HG03196 (cell line): ENCODE data around the gene TP63.
A peak's percentile ranks its signal among the peaks of the same experiment; 100 is the strongest.

Experiments
- ATAC-seq: cut with Tn5 transposase; IDR thresholded peaks from one replicate; pipeline ENCODE4 v1.9.1; 2021; ENCODE audit not compliant: unreplicated experiment

Gene TP63

GRCh38 chr3:189842681-189843602 lies 211.8 kb downstream of the TP63 start:
- no peak for ATAC-seq

- no peak for ATAC-seq
Measured at GRCh38 chr3:189845069-189845468, 213.9 kb downstream of the TP63 start.

GRCh38 chr3:189848395-189849040 lies 217.3 kb downstream of the TP63 start:
- no peak for ATAC-seq

- ATAC-seq = no peak
Measured at GRCh38 chr3:189849262-189849661, 218.1 kb downstream of the TP63 start.

GRCh38 chr3:189851682-189852081 lies 220.5 kb downstream of the TP63 start:
- no peak for ATAC-seq

- ATAC-seq = no peak
Measured at GRCh38 chr3:189853906-189854305, 222.7 kb downstream of the TP63 start.

GRCh38 chr3:189860296-189860695 lies 229.1 kb downstream of the TP63 start:
- ATAC-seq = no peak

- no peak for ATAC-seq
Measured at GRCh38 chr3:189862385-189862998, 231.3 kb downstream of the TP63 start.

- no peak for ATAC-seq
Measured at GRCh38 chr3:189863031-189863430, 231.8 kb downstream of the TP63 start.

- ATAC-seq = no peak
Measured at GRCh38 chr3:189868061-189868460, 236.9 kb downstream of the TP63 start.

GRCh38 chr3:189869165-189869564 lies 238.0 kb downstream of the TP63 start:
- no peak for ATAC-seq

GRCh38 chr3:189871418-189871817 lies 240.2 kb downstream of the TP63 start:
- ATAC-seq = no peak

- peak; percentile 85 for ATAC-seq
Measured at GRCh38 chr3:189883113-189883753, 252.0 kb downstream of the TP63 start.

GRCh38 chr3:189890496-189890895 lies 259.3 kb downstream of the TP63 start:
- ATAC-seq = no peak

GRCh38 chr3:189896533-189896932 lies 265.3 kb downstream of the TP63 start:
- no peak for ATAC-seq

GRCh38 chr3:189897406-189897805 lies 266.2 kb downstream of the TP63 start:
- no peak for ATAC-seq

GRCh38 chr3:189898559-189899153 lies 267.5 kb downstream of the TP63 start:
- ATAC-seq = no peak

GRCh38 chr3:189899186-189899585 lies 268.0 kb downstream of the TP63 start:
- no peak for ATAC-seq

GRCh38 chr3:189900578-189900977 lies 269.4 kb downstream of the TP63 start:
- ATAC-seq = no peak

GRCh38 chr3:189901481-189901880 lies 270.3 kb downstream of the TP63 start:
- ATAC-seq = no peak
